Lung (tissue), 12 donors: Measurements from ENCODE around the gene MATK. TPM values are rescaled to one million over a fixed set of nuclear protein-coding genes. Genes with fewer than 3 reads are reported as not detected.

Experiments
- ATAC-seq: fragments of 200-7000 bp; cut with Tn5 transposase; one replicate; pipeline ENCODE4 v1.9.1; 2020; ENCODE audit warnings: moderate number of reproducible peaks; ENCODE audit not compliant: insufficient read depth, low FRiP score
- DNase-seq, 3 donors: peaks; one replicate each; pipeline ENCODE4 v3.0.0-alpha.2; 2013 to 2017
- H3K27ac ChIP-seq, 2 donors: one replicate each; pipeline ENCODE4 v1.5.1; 2013; ENCODE audit warnings: mild to moderate bottlenecking in 2 of 2, moderate library complexity in 2 of 2, control low read depth in 1 of 2, inconsistent platforms in 1 of 2, low read depth in 1 of 2, low read length in 1 of 2
- H3K27me3 ChIP-seq, 3 donors: one replicate each; pipeline ENCODE4 v1.5.1; 2013; ENCODE audit warnings: low read length in 2 of 3; ENCODE audit not compliant: control insufficient read depth in 3 of 3, insufficient read depth in 3 of 3
- H3K36me3 ChIP-seq, 4 donors: one replicate each; pipeline ENCODE4 v1.5.1; 2013; ENCODE audit warnings: low read length in 4 of 4, mild to moderate bottlenecking in 1 of 4, moderate library complexity in 1 of 4; ENCODE audit not compliant: control insufficient read depth in 4 of 4, insufficient read depth in 4 of 4
- H3K4me1 ChIP-seq, 5 donors: one replicate each; pipeline ENCODE4 v1.5.1; 2013; ENCODE audit warnings: low read length in 5 of 5, mild to moderate bottlenecking in 2 of 5, moderate library complexity in 1 of 5; ENCODE audit not compliant: control insufficient read depth in 5 of 5, insufficient read depth in 5 of 5
- H3K4me3 ChIP-seq: one replicate; pipeline ENCODE4 v1.5.1; 2013; ENCODE audit warnings: mild to moderate bottlenecking, control low read depth, moderate library complexity
- H3K9ac ChIP-seq, 2 donors: one replicate each; pipeline ENCODE4 v1.5.1; 2013; ENCODE audit warnings: low read length in 2 of 2, control low read depth in 1 of 2; ENCODE audit not compliant: insufficient read depth in 1 of 2
- H3K9me3 ChIP-seq, 4 donors: one replicate each; pipeline ENCODE4 v1.5.1; 2013; ENCODE audit warnings: low read length in 3 of 4, mild to moderate bottlenecking in 1 of 4, moderate library complexity in 1 of 4; ENCODE audit not compliant: control insufficient read depth in 4 of 4, insufficient read depth in 3 of 4
- WGBS, 2 donors: extraction: QIAGEN DNeasy Blood & Tissue Kit; methylation state at CpG; one replicate each; pipeline ENCODE4 v1.1.7; 2013; 5-methylcytosine and 5-hydroxymethylcytosine counted together
- polyA plus RNA-seq, 2 donors: library from polyadenylated mRNA; stranded (reverse); fragments of 200-250 nt; gene quantifications; one replicate each; pipeline ENCODE4 v1.2.1, GENCODE V29; 2013
- total RNA-seq, 2 donors: library from RNA; depleted of rRNA in 1 of 2; stranded (reverse); fragments of >200 nt in 1 of 2; gene quantifications; one replicate each; pipeline ENCODE4 v1.2.1, GENCODE V29; 2014 to 2021
- TF ChIP-seq, protein P1 (sequence below): IDR thresholded peaks from 2 replicates; pipeline ENCODE4 v1.5.1; 2012; ENCODE audit warnings: mild to moderate bottlenecking; ENCODE audit errors: control extremely low read depth, extremely low read depth
- donor health status: control.
- donor health status: control.
- donor health status: Bipolar disorder and iron deficiency.
- donor health status: healthy.
- donor health status: DM: yes; HTN: yes; CAD: no.

Gene MATK
- total and polyA plus RNA-seq, 4 donors, result 3.8 to 20.0 (median 6.3) TPM

DNA sequence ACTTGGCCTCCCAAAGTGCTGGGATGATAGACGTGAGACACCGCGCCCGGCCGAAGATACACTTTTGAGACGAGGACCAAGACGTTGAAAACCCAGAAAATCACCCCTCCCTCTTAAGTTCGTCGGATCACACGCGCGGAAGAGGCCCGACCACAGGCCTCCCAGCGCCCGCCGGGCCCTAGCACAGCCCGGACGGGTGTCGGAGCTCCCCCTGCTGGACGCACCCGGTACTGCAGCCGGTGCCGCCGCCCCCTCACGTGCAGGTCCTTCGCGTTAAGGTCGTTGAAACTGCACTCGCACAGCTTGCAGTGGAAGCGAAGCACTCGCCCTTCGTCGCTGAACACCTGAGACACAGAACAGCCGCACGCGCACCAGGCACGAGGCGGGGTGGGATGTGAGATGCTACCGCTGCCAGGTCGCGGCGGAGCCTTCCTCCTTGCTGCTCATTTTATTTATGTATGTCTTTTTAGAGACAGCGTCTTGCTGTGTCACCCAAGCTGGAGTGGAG is 35.7 kb upstream of the MATK start:
- Histone ChIP-seq H3K9me3 (peaks cover 0 to under 1% (median 0%) of the 10 kb centered on the region in 4 donors), H3K36me3 (no peaks in the 10 kb centered on the region), H3K27ac (no peak overlapping the region), H3K27me3 (no peaks in the 10 kb centered on the region), H3K4me3 (no peak overlapping the region), H3K9ac (no peak overlapping the region), H3K4me1 (peaks cover 0 to 6% (median 0%) of the 10 kb centered on the region in 5 donors)
- ATAC-seq (no peak), DNase-seq (peak; percentile 21 to 63 (median 52))
- 9% methylated on average over 43 of the region's 43 CpGs for WGBS, 2 donors
- TF ChIP-seq, protein P1, sequence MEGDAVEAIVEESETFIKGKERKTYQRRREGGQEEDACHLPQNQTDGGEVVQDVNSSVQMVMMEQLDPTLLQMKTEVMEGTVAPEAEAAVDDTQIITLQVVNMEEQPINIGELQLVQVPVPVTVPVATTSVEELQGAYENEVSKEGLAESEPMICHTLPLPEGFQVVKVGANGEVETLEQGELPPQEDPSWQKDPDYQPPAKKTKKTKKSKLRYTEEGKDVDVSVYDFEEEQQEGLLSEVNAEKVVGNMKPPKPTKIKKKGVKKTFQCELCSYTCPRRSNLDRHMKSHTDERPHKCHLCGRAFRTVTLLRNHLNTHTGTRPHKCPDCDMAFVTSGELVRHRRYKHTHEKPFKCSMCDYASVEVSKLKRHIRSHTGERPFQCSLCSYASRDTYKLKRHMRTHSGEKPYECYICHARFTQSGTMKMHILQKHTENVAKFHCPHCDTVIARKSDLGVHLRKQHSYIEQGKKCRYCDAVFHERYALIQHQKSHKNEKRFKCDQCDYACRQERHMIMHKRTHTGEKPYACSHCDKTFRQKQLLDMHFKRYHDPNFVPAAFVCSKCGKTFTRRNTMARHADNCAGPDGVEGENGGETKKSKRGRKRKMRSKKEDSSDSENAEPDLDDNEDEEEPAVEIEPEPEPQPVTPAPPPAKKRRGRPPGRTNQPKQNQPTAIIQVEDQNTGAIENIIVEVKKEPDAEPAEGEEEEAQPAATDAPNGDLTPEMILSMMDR, result peak; percentile 98

DNA sequence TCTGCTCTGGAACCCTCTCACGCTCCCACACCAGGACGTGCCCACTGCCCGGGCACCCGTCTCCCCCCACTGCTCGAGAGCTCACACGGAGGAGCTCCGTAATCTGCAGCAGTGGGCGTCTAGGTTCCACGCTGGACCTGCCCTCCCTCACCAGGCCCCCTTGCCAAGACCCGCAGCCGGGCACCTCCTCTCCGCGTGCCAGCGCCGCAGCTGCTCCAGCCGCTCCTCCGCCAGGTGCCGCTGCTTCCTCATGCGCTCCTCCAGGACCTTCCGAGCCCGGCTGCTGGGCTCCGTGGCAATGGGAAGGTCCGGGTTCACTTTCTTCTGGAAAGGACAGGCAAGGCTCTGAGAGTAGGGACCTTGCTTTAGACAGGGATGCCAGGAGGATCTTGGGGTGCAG is 35.0 kb upstream of the MATK start:
- DNase-seq (no peak), ATAC-seq (no peak)
- WGBS, 2 donors, result 91% methylated on average over 23 of the region's 23 CpGs
- H3K27ac ChIP-seq, result no peak overlapping the region
- no peaks in the 10 kb centered on the region for H3K36me3 ChIP-seq
- peaks cover 0 to 6% (median 0%) of the 10 kb centered on the region in 5 donors for H3K4me1 ChIP-seq
- H3K9me3 ChIP-seq, result peaks cover 0 to 2% (median 0%) of the 10 kb centered on the region in 4 donors
- no peak overlapping the region for H3K4me3 ChIP-seq
- H3K9ac ChIP-seq, result no peak overlapping the region
- H3K27me3 ChIP-seq, result no peaks in the 10 kb centered on the region
- TF ChIP-seq, protein P1, result no peak

DNA sequence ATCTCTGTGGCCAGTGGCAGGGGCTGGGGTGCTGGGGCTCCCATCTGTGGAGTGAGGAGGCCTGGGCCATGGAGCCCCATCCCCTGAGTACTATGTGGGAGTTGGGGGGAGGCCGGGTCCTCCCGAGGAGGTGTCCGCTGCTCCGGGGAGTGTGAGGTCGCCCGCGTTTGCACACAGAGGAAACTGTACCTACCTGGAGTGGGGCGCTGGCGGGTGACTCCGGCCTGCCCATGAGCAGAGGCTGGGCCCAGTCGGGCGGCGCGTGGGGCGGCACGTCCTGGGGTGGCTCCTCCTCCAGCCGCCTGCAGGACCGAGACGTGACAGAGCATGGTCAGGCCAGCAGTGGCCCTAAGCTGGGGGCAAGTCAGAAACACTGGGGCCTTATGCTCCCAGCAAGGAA is 33.8 kb upstream of the MATK start:
- H3K27me3 ChIP-seq, result no peaks in the 10 kb centered on the region
- 88% methylated on average over 17 to 19 of the region's 19 CpGs for WGBS, 2 donors
- no peak overlapping the region for H3K27ac ChIP-seq
- peaks cover 0 to 2% (median 0%) of the 10 kb centered on the region in 4 donors for H3K9me3 ChIP-seq
- TF ChIP-seq, protein P1, result no peak
- H3K9ac ChIP-seq, result no peak overlapping the region
- no peak for DNase-seq
- no peak overlapping the region for H3K4me3 ChIP-seq
- no peak for ATAC-seq
- H3K36me3 ChIP-seq, result no peaks in the 10 kb centered on the region
- peaks cover 0 to 6% (median 0%) of the 10 kb centered on the region in 5 donors for H3K4me1 ChIP-seq

DNA sequence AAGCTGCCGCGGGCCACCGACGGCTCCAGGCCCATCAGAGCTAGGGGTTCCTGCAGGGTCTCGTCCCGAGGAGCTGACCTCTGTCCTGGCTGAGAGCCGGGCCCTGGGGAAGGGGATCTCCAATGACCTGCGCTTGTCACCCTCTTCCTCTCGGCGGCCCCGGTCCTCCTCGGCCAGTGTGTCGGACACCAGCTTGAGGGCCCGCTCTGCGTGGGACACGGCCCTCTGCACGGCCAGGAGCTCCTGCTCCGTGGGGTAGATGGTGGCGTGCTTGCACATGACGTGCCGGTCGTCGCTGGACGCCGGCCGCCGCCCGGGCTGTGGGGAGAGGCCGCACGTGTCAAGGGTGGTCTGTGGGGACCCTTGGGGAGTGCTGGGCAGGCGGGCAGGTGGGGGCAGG is 32.7 kb upstream of the MATK start:
- Histone ChIP-seq H3K36me3 (no peaks in the 10 kb centered on the region), H3K4me3 (no peak overlapping the region), H3K27me3 (no peaks in the 10 kb centered on the region), H3K9me3 (peaks cover 0 to 2% (median 0%) of the 10 kb centered on the region in 4 donors), H3K4me1 (peaks cover 0 to 6% (median 0%) of the 10 kb centered on the region in 5 donors), H3K27ac (peak overlapping the region in 1 of 2 donors; percentile 78), H3K9ac (no peak overlapping the region)
- 60 to 68% methylated on average over 31 of the region's 31 CpGs for WGBS, 2 donors
- DNase-seq (no peak), ATAC-seq (no peak)
- TF ChIP-seq, protein P1, result no peak
